Smooth muscle cell (in vitro differentiated cells): ENCODE measurements around the gene GALR3. TPM values are rescaled to one million over a fixed set of nuclear protein-coding genes. Genes with fewer than 3 reads are reported as not detected.

Experiments
- DNase-seq: peaks from one replicate; lab custom pipeline; 2025; ENCODE audit not compliant: unreplicated experiment; lab: John Stamatoyannopoulos, UW
- H2AFZ ChIP-seq: fragments of 200-600 bp; sonication (generic); 2 replicates; pipeline ENCODE4 v1.6.0; 2016; ENCODE audit warnings: antibody characterized with exemption, low read depth, mild to moderate bottlenecking
- H3F3A ChIP-seq: fragments of 200-600 bp; sonication (generic); 2 replicates; pipeline ENCODE4 v1.6.0; 2017; ENCODE audit warnings: antibody characterized with exemption, low read depth
- H3K27ac ChIP-seq: fragments of 200-600 bp; sonication (generic); 2 replicates; pipeline ENCODE4 v1.5.1; 2016; ENCODE audit warnings: low read depth, mild to moderate bottlenecking
- H3K27me3 ChIP-seq: fragments of 200-600 bp; sonication (generic); 2 replicates; pipeline ENCODE4 v1.6.1; 2016; ENCODE audit warnings: low read depth, mild to moderate bottlenecking
- H3K36me3 ChIP-seq: fragments of 200-600 bp; sonication (generic); 2 replicates; pipeline ENCODE4 v1.5.1; 2016; ENCODE audit warnings: low read depth
- H3K4me1 ChIP-seq: fragments of 200-600 bp; sonication (generic); 2 replicates; pipeline ENCODE4 v1.5.1; 2016; ENCODE audit warnings: low read depth
- H3K4me2 ChIP-seq: fragments of 200-600 bp; sonication (generic); 2 replicates; pipeline ENCODE4 v1.6.0; 2016; ENCODE audit warnings: mild to moderate bottlenecking
- H3K4me3 ChIP-seq: fragments of 200-600 bp; sonication (generic); 2 replicates; pipeline ENCODE4 v1.5.1; 2016; ENCODE audit warnings: mild to moderate bottlenecking
- H3K79me2 ChIP-seq: fragments of 200-600 bp; sonication (generic); 2 replicates; pipeline ENCODE4 v1.6.0; 2016; ENCODE audit warnings: low read depth, mild to moderate bottlenecking
- H3K9ac ChIP-seq: fragments of 200-600 bp; sonication (generic); 2 replicates; pipeline ENCODE4 v1.6.0; 2016; ENCODE audit warnings: low read depth
- H3K9me3 ChIP-seq: fragments of 200-600 bp; sonication (generic); replicated peaks from 2 replicates; pipeline ENCODE4 v1.5.1; 2016; ENCODE audit warnings: low read depth
- H4K20me1 ChIP-seq: fragments of 200-600 bp; sonication (generic); 2 replicates; pipeline ENCODE4 v1.6.0; 2016; ENCODE audit warnings: low read depth
- WGBS: methylation state at CpG from one replicate; pipeline ENCODE4 v1.1.7; 2016; ENCODE audit warnings: low lambda C conversion rate; 5-methylcytosine and 5-hydroxymethylcytosine counted together
- polyA plus RNA-seq: library from polyadenylated mRNA; unstranded; fragments of >200 nt; fragmentation: Nextera tagmentation; extraction: Ambion mirVana; gene quantifications from 2 replicates; pipeline ENCODE4 v1.2.1, GENCODE V29; 2016
- total RNA-seq: library from RNA; depleted of rRNA; stranded (reverse); fragments of >200 nt; gene quantifications from 2 replicates; pipeline ENCODE4 v1.2.3, GENCODE V29; 2014
- TF ChIP-seq, protein P1 (sequence below): fragments of 200-600 bp; sonication (generic); IDR thresholded peaks from 2 replicates; pipeline ENCODE4 v1.5.1; 2017; ENCODE audit warnings: borderline replicate concordance, mild to moderate bottlenecking, antibody characterized with exemption; ENCODE audit not compliant: insufficient read depth, poor library complexity, severe bottlenecking

The GALR3 gene
- total and polyA plus RNA-seq, 2 experiments from 2014 or later, result not detected

DNA sequence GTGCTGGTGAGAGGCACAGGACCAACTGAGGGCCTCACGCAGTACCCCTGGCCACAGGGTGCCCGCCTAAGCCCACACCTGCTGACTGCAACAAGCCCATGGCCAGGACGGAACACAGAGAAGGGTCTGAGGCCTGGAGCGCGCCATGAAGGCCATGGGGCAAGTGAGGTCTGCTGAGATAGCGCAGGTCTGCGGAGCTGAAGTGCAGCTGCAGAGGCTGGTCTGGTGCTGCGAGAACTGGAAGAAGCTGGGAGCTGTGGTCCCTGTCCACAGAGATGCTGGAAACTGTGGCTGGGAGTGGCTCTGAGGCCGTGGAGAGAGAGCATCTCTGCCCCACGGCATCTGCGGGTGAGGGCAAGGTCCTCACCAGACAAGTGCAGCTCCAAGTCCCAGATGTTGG lies 8.3 kb downstream of the GALR3 start:
- H3K4me2 ChIP-seq, result no peak overlapping the region
- H3K27me3 ChIP-seq, result no peaks in the 10 kb centered on the region
- H3K9me3 ChIP-seq, result no peaks in the 10 kb centered on the region
- no peaks in the 10 kb centered on the region for H3K36me3 ChIP-seq
- H3K27ac ChIP-seq, result no peak overlapping the region
- H4K20me1 ChIP-seq, result no peaks in the 10 kb centered on the region
- H2AFZ ChIP-seq, result no peak overlapping the region
- no peak overlapping the region for H3K4me3 ChIP-seq
- no peak overlapping the region for H3K9ac ChIP-seq
- H3K79me2 ChIP-seq, result no peaks in the 10 kb centered on the region
- DNase-seq, result no peak
- TF ChIP-seq, protein P1, sequence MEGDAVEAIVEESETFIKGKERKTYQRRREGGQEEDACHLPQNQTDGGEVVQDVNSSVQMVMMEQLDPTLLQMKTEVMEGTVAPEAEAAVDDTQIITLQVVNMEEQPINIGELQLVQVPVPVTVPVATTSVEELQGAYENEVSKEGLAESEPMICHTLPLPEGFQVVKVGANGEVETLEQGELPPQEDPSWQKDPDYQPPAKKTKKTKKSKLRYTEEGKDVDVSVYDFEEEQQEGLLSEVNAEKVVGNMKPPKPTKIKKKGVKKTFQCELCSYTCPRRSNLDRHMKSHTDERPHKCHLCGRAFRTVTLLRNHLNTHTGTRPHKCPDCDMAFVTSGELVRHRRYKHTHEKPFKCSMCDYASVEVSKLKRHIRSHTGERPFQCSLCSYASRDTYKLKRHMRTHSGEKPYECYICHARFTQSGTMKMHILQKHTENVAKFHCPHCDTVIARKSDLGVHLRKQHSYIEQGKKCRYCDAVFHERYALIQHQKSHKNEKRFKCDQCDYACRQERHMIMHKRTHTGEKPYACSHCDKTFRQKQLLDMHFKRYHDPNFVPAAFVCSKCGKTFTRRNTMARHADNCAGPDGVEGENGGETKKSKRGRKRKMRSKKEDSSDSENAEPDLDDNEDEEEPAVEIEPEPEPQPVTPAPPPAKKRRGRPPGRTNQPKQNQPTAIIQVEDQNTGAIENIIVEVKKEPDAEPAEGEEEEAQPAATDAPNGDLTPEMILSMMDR, result no peak
- H3F3A ChIP-seq, result no peaks in the 10 kb centered on the region
- WGBS, result 99% methylated on average over 9 of the region's 11 CpGs
- no peaks in the 10 kb centered on the region for H3K4me1 ChIP-seq

DNA sequence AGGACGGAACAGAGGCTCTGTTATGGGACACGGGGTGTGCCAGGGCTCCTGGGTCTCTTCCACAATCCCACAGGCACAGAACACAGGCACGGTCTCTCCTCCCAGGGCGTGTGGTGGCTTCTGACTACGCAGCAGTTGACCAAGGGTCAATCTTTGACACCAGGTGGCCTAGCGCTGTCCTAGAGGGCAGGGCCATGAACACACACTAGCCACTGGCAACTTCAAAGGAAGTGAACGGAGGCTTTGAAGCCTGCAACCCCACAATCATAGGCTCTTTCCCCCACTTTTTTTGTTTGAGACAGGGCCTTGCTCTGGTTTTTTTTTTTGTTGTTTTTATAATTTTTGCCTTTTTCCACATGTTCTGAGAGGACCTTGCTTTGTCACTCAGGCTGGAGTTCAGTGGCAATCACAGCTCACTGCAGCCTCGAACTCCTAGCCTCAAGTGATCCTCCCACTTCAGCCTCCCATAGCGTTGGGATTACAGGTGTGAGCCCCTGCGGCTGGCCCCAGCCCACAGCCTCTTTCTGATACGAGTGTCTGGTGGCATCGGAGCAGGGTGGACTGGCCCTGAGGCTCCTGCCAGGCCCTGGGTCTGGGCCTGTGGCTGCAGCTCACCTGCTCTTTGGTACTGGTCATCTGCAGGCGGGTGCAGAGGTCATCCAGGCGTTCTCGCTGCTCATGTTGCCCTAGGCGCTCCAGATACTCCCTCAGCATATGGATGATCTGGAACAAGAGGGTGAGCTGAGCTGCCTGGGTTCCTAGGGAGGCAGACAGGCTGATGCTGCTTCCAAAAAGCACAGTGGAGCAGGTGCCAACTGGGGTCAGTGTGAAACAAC lies 9.1 kb downstream of the GALR3 start:
- no peak for DNase-seq
- H3K36me3 ChIP-seq, result no peaks in the 10 kb centered on the region
- no peak overlapping the region for H3K9ac ChIP-seq
- H3K79me2 ChIP-seq, result no peaks in the 10 kb centered on the region
- H2AFZ ChIP-seq, result no peak overlapping the region
- H3K27me3 ChIP-seq, result no peaks in the 10 kb centered on the region
- no peaks in the 10 kb centered on the region for H4K20me1 ChIP-seq
- TF ChIP-seq, protein P1, result no peak
- no peaks in the 10 kb centered on the region for H3K9me3 ChIP-seq
- no peak overlapping the region for H3K27ac ChIP-seq
- no peak overlapping the region for H3K4me3 ChIP-seq
- no peaks in the 10 kb centered on the region for H3K4me1 ChIP-seq
- no peaks in the 10 kb centered on the region for H3F3A ChIP-seq
- WGBS, result 97% methylated on average over 16 of the region's 16 CpGs
- H3K4me2 ChIP-seq, result no peak overlapping the region

DNA sequence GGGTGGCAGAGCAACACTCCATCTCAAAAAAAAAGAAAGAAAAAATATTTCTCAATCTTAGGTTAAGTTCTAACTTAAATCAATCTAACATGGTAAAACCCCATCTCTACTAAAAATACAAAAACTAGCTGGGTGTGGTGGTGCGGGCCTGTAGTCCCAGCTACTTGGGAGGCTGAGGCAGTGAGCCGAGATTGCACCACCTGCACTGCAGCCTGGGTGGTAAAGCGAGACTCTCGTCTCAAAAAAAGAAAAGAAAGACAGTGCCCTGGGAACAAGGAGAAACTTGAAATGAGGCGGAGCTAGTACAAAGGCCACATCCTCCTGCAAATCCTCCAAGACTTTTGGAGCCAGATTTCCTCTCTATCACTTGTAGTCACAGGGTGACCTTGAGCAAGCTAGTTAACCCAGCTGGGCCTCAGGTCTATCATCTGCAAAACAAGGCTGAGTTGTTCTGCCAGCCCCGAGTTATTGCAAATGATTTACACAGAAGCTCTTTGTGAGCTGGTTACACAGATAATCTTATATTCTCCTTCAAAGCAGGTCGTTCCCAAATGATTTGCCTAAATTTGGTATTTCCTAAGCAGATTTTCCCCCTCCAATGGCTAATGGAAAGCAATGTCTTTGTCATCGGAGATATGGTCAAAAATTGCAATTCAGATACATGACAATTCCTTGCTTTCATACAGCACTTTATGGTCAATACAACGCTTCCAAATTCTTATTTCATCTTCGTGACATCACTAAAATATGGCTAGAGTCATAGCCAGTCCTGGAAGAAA lies 19.0 kb downstream of the GALR3 start:
- Histone ChIP-seq H3F3A (peaks cover 9% of the 10 kb centered on the region), H3K4me1 (peaks cover 8% of the 10 kb centered on the region), H3K9me3 (no peaks in the 10 kb centered on the region), H4K20me1 (peaks cover 36% of the 10 kb centered on the region), H3K4me2 (peak overlapping the region; percentile 88), H3K36me3 (no peaks in the 10 kb centered on the region), H3K9ac (no peak overlapping the region), H3K27me3 (no peaks in the 10 kb centered on the region), H2AFZ (no peak overlapping the region), H3K79me2 (peaks cover 30% of the 10 kb centered on the region), H3K4me3 (no peak overlapping the region), H3K27ac (no peak overlapping the region)
- no peak for DNase-seq
- TF ChIP-seq, protein P1, result no peak
- 92% methylated on average over 10 of the region's 10 CpGs for WGBS
